ENCODE measurements around the gene TEX36. TPM values are rescaled to one million over a fixed set of nuclear protein-coding genes. Genes with fewer than 3 reads are reported as not detected.

The TEX36 gene
- total RNA-seq, 4 donors from 2014 or later: not detected

- Histone ChIP-seq H3K27me3 (no peaks in the 10 kb centered on the region), H3K27ac (no peak overlapping the region), H3K36me3 (no peaks in the 10 kb centered on the region), H3K9me3 (no peaks in the 10 kb centered on the region), H3K4me3 (no peak overlapping the region), H3K4me1 (peaks cover 0 to 26% (median 0%) of the 10 kb centered on the region in 3 donors)
- TF ChIP-seq POLR2AphosphoS5 (IDR thresholded peaks at IDR 0.05) (no peak), CTCF (IDR thresholded peaks at IDR 0.05) (no peak), POLR2A (IDR thresholded peaks at IDR 0.05) (no peak), EP300 (IDR thresholded peaks at IDR 0.05) (no peak)
- WGBS, 2 donors (ENCODE audit: low coverage in 1 of 2): 90 to 91% methylated on average over 4 of the region's 4 CpGs
- no peak for ATAC-seq
These were observed 73.1 kb downstream of the TEX36 start for GRCh38 chr10:125609859-125610258.

GRCh38 chr10:125608474-125608873 lies 74.5 kb downstream of the TEX36 start:
- H3K4me3 ChIP-seq: no peak overlapping the region
- no peaks in the 10 kb centered on the region for H3K36me3 ChIP-seq
- H3K9me3 ChIP-seq: no peaks in the 10 kb centered on the region
- H3K27ac ChIP-seq: no peak overlapping the region
- H3K27me3 ChIP-seq: no peaks in the 10 kb centered on the region
- peaks cover 0 to 27% (median 0%) of the 10 kb centered on the region in 3 donors for H3K4me1 ChIP-seq
- TF ChIP-seq CTCF (IDR thresholded peaks at IDR 0.05) (no peak), POLR2A (IDR thresholded peaks at IDR 0.05) (no peak), EP300 (IDR thresholded peaks at IDR 0.05) (no peak), POLR2AphosphoS5 (IDR thresholded peaks at IDR 0.05) (no peak)
- WGBS, 2 donors (ENCODE audit: low coverage in 1 of 2): 77% methylated on average over 5 of the region's 8 CpGs; no CpG with 5 or more reads in 1 of the 2 donors
- ATAC-seq: no peak

- WGBS, 2 donors (ENCODE audit: low coverage in 1 of 2): 59% methylated on average over 3 of the region's 7 CpGs; no CpG with 5 or more reads in 1 of the 2 donors
- H3K27ac ChIP-seq: peak overlapping the region in 1 of 4 donors; percentile 15
- no peak for ATAC-seq
- H3K4me3 ChIP-seq: no peak overlapping the region
- no peaks in the 10 kb centered on the region for H3K36me3 ChIP-seq
- TF ChIP-seq CTCF (IDR thresholded peaks at IDR 0.05) (no peak), POLR2AphosphoS5 (IDR thresholded peaks at IDR 0.05) (no peak), EP300 (IDR thresholded peaks at IDR 0.05) (no peak), POLR2A (IDR thresholded peaks at IDR 0.05) (no peak)
- no peaks in the 10 kb centered on the region for H3K9me3 ChIP-seq
- H3K27me3 ChIP-seq: no peaks in the 10 kb centered on the region
- peaks cover 0 to 27% (median 0%) of the 10 kb centered on the region in 3 donors for H3K4me1 ChIP-seq
These were observed 75.2 kb downstream of the TEX36 start for GRCh38 chr10:125607689-125608290.

GRCh38 chr10:125606414-125607010 lies 76.5 kb downstream of the TEX36 start:
- Histone ChIP-seq H3K4me3 (no peak overlapping the region), H3K4me1 (peaks cover 0 to 27% (median 0%) of the 10 kb centered on the region in 3 donors), H3K27ac (no peak overlapping the region), H3K27me3 (no peaks in the 10 kb centered on the region), H3K36me3 (no peaks in the 10 kb centered on the region), H3K9me3 (no peaks in the 10 kb centered on the region)
- TF ChIP-seq EP300 (IDR thresholded peaks at IDR 0.05) (no peak), POLR2AphosphoS5 (IDR thresholded peaks at IDR 0.05) (no peak), POLR2A (IDR thresholded peaks at IDR 0.05) (no peak), CTCF (IDR thresholded peaks at IDR 0.05) (no peak)
- WGBS, 2 donors (ENCODE audit: low coverage in 1 of 2): 33 to 45% methylated on average over 8 to 9 of the region's 9 CpGs
- no peak for ATAC-seq

Other genes starting within 250 kb of the TEX36 start
- 10 to 100 TPM in 3 of 4 donors, 1 to 10 TPM in 1; 7.8 to 22.1 (median 15.8) TPM for gene EDRF1, start 36.5 kb upstream of the TEX36 start, total RNA-seq
- under 1 TPM in 2 of 4 donors, not detected in 2; 0.13 to 0.81 TPM for gene MMP21, start 92.7 kb upstream of the TEX36 start, total RNA-seq
- gene UROS, start 140.1 kb upstream of the TEX36 start, total RNA-seq: 10 to 100 TPM; 25.3 to 64.0 (median 39.1) TPM
- gene BCCIP, start 140.4 kb upstream of the TEX36 start, total RNA-seq: 10 to 100 TPM; 38.6 to 59.2 (median 50.3) TPM
- 10 to 100 TPM; 22.1 to 31.5 (median 27.5) TPM for gene DHX32, start 198.1 kb upstream of the TEX36 start, total RNA-seq
- 1 to 10 TPM in 1 of 4 donors, under 1 TPM in 2, not detected in 1; 0.81 to 1.7 (median 0.93) TPM for gene FANK1, start 213.4 kb upstream of the TEX36 start, total RNA-seq